ENCODE measurements around the gene CRYAB. TPM values are rescaled to one million over a fixed set of nuclear protein-coding genes. Genes with fewer than 3 reads are reported as not detected.
A peak's percentile ranks its signal among the peaks of the same experiment; 100 is the strongest.
"Not testable (repeated sequence)": the region's sequence is repeated elsewhere in the genome, so short reads cannot be mapped to it uniquely, and the experiment has no call there.

The CRYAB gene
- total and polyA plus RNA-seq, 4 donors = 323 to 2,347 (median 592) TPM

DNA sequence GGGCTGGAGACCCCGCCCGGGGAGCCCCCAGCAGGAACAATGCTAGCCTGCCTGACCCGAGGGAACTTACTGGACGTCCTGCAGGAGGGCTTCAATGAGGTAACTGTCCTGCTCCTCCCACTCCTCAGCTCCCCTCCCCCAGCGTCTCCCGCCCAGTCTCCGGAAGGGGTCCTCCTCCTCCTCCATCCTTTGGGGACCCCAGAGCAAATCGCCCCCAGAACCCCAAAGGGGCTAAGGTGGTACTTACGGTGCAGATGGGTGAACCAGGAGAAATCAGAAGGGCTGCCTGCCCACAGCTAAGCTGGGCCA is 25.8 kb upstream of the CRYAB start:
- no peak for DNase-seq
- peak overlapping the region; percentile 7 to 57 for H3K4me3 ChIP-seq (ENCODE audit: low read length in 2 of 2)
- no peaks in the 10 kb centered on the region for H3K27me3 ChIP-seq (ENCODE audit: control insufficient read depth in 1 of 2, insufficient read depth in 2 of 2, low read length in 1 of 2)
- H3K9me3 ChIP-seq (ENCODE audit: control insufficient read depth, low read length) = no peaks in the 10 kb centered on the region
- WGBS, 2 donors = 4% methylated on average over 4 to 9 of the region's 9 CpGs
- peaks cover 0 to 2% of the 10 kb centered on the region in 2 donors for H3K4me1 ChIP-seq (ENCODE audit: control insufficient read depth in 1 of 2, insufficient read depth in 2 of 2, low read length in 2 of 2)
- H3K36me3 ChIP-seq (ENCODE audit: control insufficient read depth in 1 of 2, insufficient read depth in 2 of 2, low read length in 1 of 2) = no peaks in the 10 kb centered on the region
- peak overlapping the region; percentile 50 to 62 for H3K27ac ChIP-seq (ENCODE audit: low read depth in 1 of 2, low read length in 2 of 2)
- ATAC-seq (ENCODE audit: low FRiP score) = peak; percentile 47
- intact Hi-C loops (cut with DNase I) = loop anchor here (2.0 to 5.0 kb wide), 2 partner anchors 39 to 40 kb away; no protein-coding TSS in a partner anchor

DNA sequence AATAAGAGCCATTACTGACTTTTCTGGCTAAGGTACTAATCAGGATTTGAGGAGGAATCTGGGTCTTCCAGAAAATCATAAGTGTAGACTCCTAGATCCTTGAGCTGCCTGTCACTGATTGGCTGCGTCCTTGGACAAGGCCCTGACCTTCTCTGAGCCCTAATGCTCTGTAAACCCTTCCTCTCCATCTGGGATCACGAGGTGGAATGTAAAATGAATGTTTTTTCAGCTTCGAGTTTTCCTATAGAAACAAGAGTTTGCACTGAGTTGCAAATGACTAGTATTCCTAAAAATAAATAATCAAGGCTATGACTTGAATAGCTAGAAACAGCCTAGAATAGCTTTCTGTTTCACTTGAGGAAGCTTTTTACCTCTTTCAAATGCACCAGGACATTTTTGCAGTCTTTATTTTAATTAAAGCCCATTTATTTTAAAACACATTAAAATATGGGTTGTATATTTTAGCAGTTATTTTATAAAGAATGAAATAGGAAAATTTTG is 24.5 kb upstream of the CRYAB start:
- 26 to 27% methylated on average over 3 of the region's 3 CpGs for WGBS, 2 donors
- Histone ChIP-seq H3K9me3 (ENCODE audit: control insufficient read depth, low read length) (no peaks in the 10 kb centered on the region), H3K36me3 (ENCODE audit: control insufficient read depth in 1 of 2, insufficient read depth in 2 of 2, low read length in 1 of 2) (no peaks in the 10 kb centered on the region), H3K4me3 (ENCODE audit: low read length in 2 of 2) (no peak overlapping the region), H3K27ac (ENCODE audit: low read depth in 1 of 2, low read length in 2 of 2) (peak overlapping the region; percentile 6 to 73), H3K27me3 (ENCODE audit: control insufficient read depth in 1 of 2, insufficient read depth in 2 of 2, low read length in 1 of 2) (no peaks in the 10 kb centered on the region), H3K4me1 (ENCODE audit: control insufficient read depth in 1 of 2, insufficient read depth in 2 of 2, low read length in 2 of 2) (peaks cover 0 to 2% of the 10 kb centered on the region in 2 donors)
- intact Hi-C loops (cut with DNase I) = loop anchor here (2.0 to 5.0 kb wide), 2 partner anchors 41 kb away; no protein-coding TSS in a partner anchor
- ATAC-seq (ENCODE audit: low FRiP score) (no peak), DNase-seq (no peak)

DNA sequence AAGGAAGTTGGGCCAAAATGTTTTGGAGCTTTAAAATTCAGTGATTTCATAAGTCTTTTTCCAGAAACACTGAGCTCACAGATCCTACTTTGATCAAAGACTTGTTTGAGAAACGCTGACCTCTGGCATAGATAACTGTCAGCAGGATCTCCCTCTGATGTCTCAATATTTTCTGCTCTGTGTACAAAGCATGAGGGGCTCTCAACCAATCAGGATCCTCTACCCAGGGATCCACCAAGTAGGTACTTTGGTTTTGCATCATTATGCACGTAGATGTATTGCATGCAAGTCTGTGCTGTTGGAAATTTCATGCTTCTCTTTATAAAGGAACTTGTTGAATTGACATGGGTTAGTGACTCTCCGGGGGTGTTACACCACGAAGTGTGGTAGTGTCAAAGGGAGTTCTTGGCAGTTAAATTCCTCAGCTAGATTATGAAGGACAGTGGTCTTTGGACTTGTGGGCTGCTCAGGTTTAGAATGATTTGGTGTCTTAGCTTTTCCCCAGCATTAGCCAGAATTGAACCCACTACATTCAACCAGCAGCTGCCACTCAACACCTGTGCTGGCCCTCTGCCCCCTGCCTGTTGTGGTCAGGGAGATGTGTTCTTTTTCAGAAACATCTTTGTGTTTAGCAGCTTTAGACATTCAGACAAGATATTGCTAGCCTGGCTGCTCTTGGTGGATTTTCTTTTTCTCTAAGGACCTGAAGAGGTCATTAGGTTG is 23.9 kb upstream of the CRYAB start:
- 49 to 50% methylated on average over 4 of the region's 4 CpGs for WGBS, 2 donors
- peak overlapping the region; percentile 6 to 73 for H3K27ac ChIP-seq (ENCODE audit: low read depth in 1 of 2, low read length in 2 of 2)
- no peak for ATAC-seq (ENCODE audit: low FRiP score)

GRCh38 chr11:111934306-111934705 is 22.7 kb upstream of the CRYAB start:
- 77 to 86% methylated on average over 1 of the region's 1 CpG for WGBS, 2 donors
- H3K27me3 ChIP-seq (ENCODE audit: control insufficient read depth in 1 of 2, insufficient read depth in 2 of 2, low read length in 1 of 2) = no peaks in the 10 kb centered on the region
- peaks cover 0 to 2% of the 10 kb centered on the region in 2 donors for H3K4me1 ChIP-seq (ENCODE audit: control insufficient read depth in 1 of 2, insufficient read depth in 2 of 2, low read length in 2 of 2)
- DNase-seq = no peak
- no peaks in the 10 kb centered on the region for H3K9me3 ChIP-seq (ENCODE audit: control insufficient read depth, low read length)
- H3K27ac ChIP-seq (ENCODE audit: low read depth in 1 of 2, low read length in 2 of 2) = no peak overlapping the region
- intact Hi-C loops (cut with DNase I) = loop anchor here in 1 of 2 donors (5.0 kb wide), 1 partner anchor 57 kb away; the partner anchor contains the start of genes CFAP68 and FDXACB1
- no peak for ATAC-seq (ENCODE audit: low FRiP score)
- no peaks in the 10 kb centered on the region for H3K36me3 ChIP-seq (ENCODE audit: control insufficient read depth in 1 of 2, insufficient read depth in 2 of 2, low read length in 1 of 2)
- H3K4me3 ChIP-seq (ENCODE audit: low read length in 2 of 2) = no peak overlapping the region

More for the DNA sequence above, 23.9 kb upstream of the CRYAB start:
- no peaks in the 10 kb centered on the region for H3K36me3 ChIP-seq (ENCODE audit: control insufficient read depth in 1 of 2, insufficient read depth in 2 of 2, low read length in 1 of 2)
- H3K27me3 ChIP-seq (ENCODE audit: control insufficient read depth in 1 of 2, insufficient read depth in 2 of 2, low read length in 1 of 2) = no peaks in the 10 kb centered on the region
- peaks cover 0 to 2% of the 10 kb centered on the region in 2 donors for H3K4me1 ChIP-seq (ENCODE audit: control insufficient read depth in 1 of 2, insufficient read depth in 2 of 2, low read length in 2 of 2)
- no peak overlapping the region for H3K4me3 ChIP-seq (ENCODE audit: low read length in 2 of 2)
- no peak for DNase-seq
- H3K9me3 ChIP-seq (ENCODE audit: control insufficient read depth, low read length) = no peaks in the 10 kb centered on the region
- intact Hi-C loops (cut with DNase I) = loop anchor here (2.0 to 5.0 kb wide), 2 partner anchors 41 to 42 kb away; no protein-coding TSS in a partner anchor

DNA sequence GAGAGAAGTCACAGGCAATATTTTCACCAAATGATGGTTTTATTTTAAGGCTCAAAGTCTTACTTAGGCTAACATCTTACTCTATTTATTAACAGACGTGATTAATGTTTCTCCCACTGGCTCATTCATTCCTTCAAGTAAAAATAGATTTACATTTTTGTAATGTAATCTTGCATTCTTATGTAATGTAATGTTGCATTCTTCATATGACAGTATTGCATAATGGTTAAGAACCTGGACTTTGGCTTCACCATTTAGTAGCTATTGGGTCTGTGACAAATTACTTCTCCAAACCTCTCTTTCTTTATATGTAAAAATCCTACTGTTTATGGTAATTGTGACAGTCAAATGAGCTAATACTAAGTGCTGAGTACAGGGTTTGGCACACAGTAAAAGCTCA is 22.3 kb upstream of the CRYAB start:
- H3K4me3 ChIP-seq (ENCODE audit: low read length in 2 of 2) = no peak overlapping the region
- no peak for DNase-seq
- H3K36me3 ChIP-seq (ENCODE audit: control insufficient read depth in 1 of 2, insufficient read depth in 2 of 2, low read length in 1 of 2) = no peaks in the 10 kb centered on the region
- no peaks in the 10 kb centered on the region for H3K9me3 ChIP-seq (ENCODE audit: control insufficient read depth, low read length)
- H3K4me1 ChIP-seq (ENCODE audit: control insufficient read depth in 1 of 2, insufficient read depth in 2 of 2, low read length in 2 of 2) = peaks cover 0 to 2% of the 10 kb centered on the region in 2 donors
- no peak for ATAC-seq (ENCODE audit: low FRiP score)
- WGBS, 2 donors = 27 to 31% methylated on average over 1 of the region's 1 CpG
- intact Hi-C loops (cut with DNase I) = loop anchor here in 1 of 2 donors (5.0 kb wide), 1 partner anchor 57 kb away; the partner anchor contains the start of genes CFAP68 and FDXACB1
- H3K27me3 ChIP-seq (ENCODE audit: control insufficient read depth in 1 of 2, insufficient read depth in 2 of 2, low read length in 1 of 2) = no peaks in the 10 kb centered on the region
- no peak overlapping the region for H3K27ac ChIP-seq (ENCODE audit: low read depth in 1 of 2, low read length in 2 of 2)

DNA sequence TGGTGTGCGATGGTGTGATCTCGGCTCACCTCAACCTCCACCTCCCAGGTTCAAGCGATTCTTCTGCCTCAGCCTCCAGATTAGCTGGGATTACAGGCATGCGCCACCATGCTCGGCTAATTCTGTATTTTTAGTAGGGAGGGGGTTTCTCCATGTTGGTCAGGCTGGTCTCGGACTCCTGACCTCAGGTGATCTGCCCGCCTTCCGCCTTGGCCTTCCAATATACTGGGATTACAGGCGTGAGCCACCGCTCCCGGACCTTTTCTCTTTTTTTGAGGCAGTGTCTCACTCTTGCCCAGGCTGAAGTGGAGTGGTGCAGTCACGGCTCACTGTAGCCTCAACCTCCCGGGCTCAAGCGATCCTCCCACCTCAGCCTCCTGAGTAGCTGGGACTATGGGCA is 21.6 kb upstream of the CRYAB start:
- not testable (repeated sequence) for DNase-seq; H3K4me3 ChIP-seq (ENCODE audit: low read length in 2 of 2); H3K9me3 ChIP-seq (ENCODE audit: control insufficient read depth, low read length); H3K4me1 ChIP-seq (ENCODE audit: control insufficient read depth in 1 of 2, insufficient read depth in 2 of 2, low read length in 2 of 2); H3K27ac ChIP-seq (ENCODE audit: low read depth in 1 of 2, low read length in 2 of 2); ATAC-seq (ENCODE audit: low FRiP score); H3K27me3 ChIP-seq (ENCODE audit: control insufficient read depth in 1 of 2, insufficient read depth in 2 of 2, low read length in 1 of 2); H3K36me3 ChIP-seq (ENCODE audit: control insufficient read depth in 1 of 2, insufficient read depth in 2 of 2, low read length in 1 of 2)
- intact Hi-C loops (cut with DNase I) = loop anchor here in 1 of 2 donors (5.0 kb wide), 1 partner anchor 56 kb away; the partner anchor contains the start of genes CFAP68 and FDXACB1
- 92 to 94% methylated on average over 14 of the region's 14 CpGs for WGBS, 2 donors

GRCh38 chr11:111932611-111932950 is 21.0 kb upstream of the CRYAB start:
- H3K4me1 ChIP-seq (ENCODE audit: control insufficient read depth in 1 of 2, insufficient read depth in 2 of 2, low read length in 2 of 2) = peaks cover 0 to 2% of the 10 kb centered on the region in 2 donors
- 58 to 66% methylated on average over 2 of the region's 2 CpGs for WGBS, 2 donors
- intact Hi-C loops (cut with DNase I) = loop anchor here in 1 of 2 donors (5.0 kb wide), 1 partner anchor 55 kb away; the partner anchor contains the start of genes CFAP68 and FDXACB1
- DNase-seq (no peak), ATAC-seq (ENCODE audit: low FRiP score) (no peak)
- no peaks in the 10 kb centered on the region for H3K36me3 ChIP-seq (ENCODE audit: control insufficient read depth in 1 of 2, insufficient read depth in 2 of 2, low read length in 1 of 2)
- no peaks in the 10 kb centered on the region for H3K9me3 ChIP-seq (ENCODE audit: control insufficient read depth, low read length)
- H3K27ac ChIP-seq (ENCODE audit: low read depth in 1 of 2, low read length in 2 of 2) = no peak overlapping the region
- H3K27me3 ChIP-seq (ENCODE audit: control insufficient read depth in 1 of 2, insufficient read depth in 2 of 2, low read length in 1 of 2) = no peaks in the 10 kb centered on the region
- H3K4me3 ChIP-seq (ENCODE audit: low read length in 2 of 2) = no peak overlapping the region

DNA sequence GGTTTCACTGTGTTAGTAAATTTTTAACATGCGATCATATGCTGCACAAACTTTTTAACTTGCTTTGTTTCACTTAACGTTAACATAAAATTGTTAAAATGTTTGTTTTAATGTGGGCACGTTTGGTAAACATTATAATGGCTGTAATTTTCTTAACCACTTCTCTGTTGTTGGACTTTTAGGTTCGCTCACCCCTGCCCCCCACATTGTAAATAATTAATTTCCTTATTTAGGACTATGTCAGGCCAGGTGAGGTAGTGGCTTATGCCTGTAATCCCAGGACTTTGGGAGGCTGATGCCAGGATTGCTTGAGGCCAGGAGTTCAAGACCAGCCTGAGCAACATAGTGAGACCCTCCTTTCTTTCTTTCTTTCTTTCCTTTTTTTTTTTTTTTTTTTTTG is 18.9 kb upstream of the CRYAB start:
- H3K27ac ChIP-seq (ENCODE audit: low read depth in 1 of 2, low read length in 2 of 2) = no peak overlapping the region
- H3K36me3 ChIP-seq (ENCODE audit: control insufficient read depth in 1 of 2, insufficient read depth in 2 of 2, low read length in 1 of 2) = no peaks in the 10 kb centered on the region
- peaks cover 0 to 2% of the 10 kb centered on the region in 2 donors for H3K4me1 ChIP-seq (ENCODE audit: control insufficient read depth in 1 of 2, insufficient read depth in 2 of 2, low read length in 2 of 2)
- intact Hi-C loops (cut with DNase I) = loop anchor here in 1 of 2 donors (5.0 kb wide), 1 partner anchor 53 kb away; the partner anchor contains the start of genes CFAP68 and FDXACB1
- no peaks in the 10 kb centered on the region for H3K9me3 ChIP-seq (ENCODE audit: control insufficient read depth, low read length)
- 70 to 75% methylated on average over 4 of the region's 4 CpGs for WGBS, 2 donors
- no peak overlapping the region for H3K4me3 ChIP-seq (ENCODE audit: low read length in 2 of 2)
- DNase-seq (no peak), ATAC-seq (ENCODE audit: low FRiP score) (no peak)
- no peaks in the 10 kb centered on the region for H3K27me3 ChIP-seq (ENCODE audit: control insufficient read depth in 1 of 2, insufficient read depth in 2 of 2, low read length in 1 of 2)
